ENCODE measurements around the gene DGCR8. TPM values are rescaled to one million over a fixed set of nuclear protein-coding genes. Genes with fewer than 3 reads are reported as not detected.
A peak's percentile ranks its signal among the peaks of the same experiment; 100 is the strongest.

Gene DGCR8
- total and polyA plus RNA-seq, 4 donors, result 13.2 to 38.4 (median 26.2) TPM

- Histone ChIP-seq H3K9me3 (ENCODE audit: control insufficient read depth in 4 of 4, insufficient read depth in 3 of 4, low read length in 3 of 4) (no peaks in the 10 kb centered on the region), H3K9ac (ENCODE audit: insufficient read depth in 1 of 2, low read length in 2 of 2) (no peak overlapping the region), H3K27me3 (ENCODE audit: control insufficient read depth in 3 of 3, insufficient read depth in 3 of 3, low read length in 2 of 3) (no peaks in the 10 kb centered on the region), H3K36me3 (ENCODE audit: control insufficient read depth in 4 of 4, insufficient read depth in 4 of 4, low read length in 4 of 4) (peaks cover 0 to 36% (median 3%) of the 10 kb centered on the region in 4 donors), H3K4me1 (ENCODE audit: control insufficient read depth in 5 of 5, insufficient read depth in 5 of 5, low read length in 5 of 5) (peaks cover 0 to 7% (median 0%) of the 10 kb centered on the region in 5 donors), H3K4me3 (no peak overlapping the region), H3K27ac (ENCODE audit: low read depth in 1 of 2, low read length in 1 of 2) (no peak overlapping the region)
- TF ChIP-seq, protein P1, sequence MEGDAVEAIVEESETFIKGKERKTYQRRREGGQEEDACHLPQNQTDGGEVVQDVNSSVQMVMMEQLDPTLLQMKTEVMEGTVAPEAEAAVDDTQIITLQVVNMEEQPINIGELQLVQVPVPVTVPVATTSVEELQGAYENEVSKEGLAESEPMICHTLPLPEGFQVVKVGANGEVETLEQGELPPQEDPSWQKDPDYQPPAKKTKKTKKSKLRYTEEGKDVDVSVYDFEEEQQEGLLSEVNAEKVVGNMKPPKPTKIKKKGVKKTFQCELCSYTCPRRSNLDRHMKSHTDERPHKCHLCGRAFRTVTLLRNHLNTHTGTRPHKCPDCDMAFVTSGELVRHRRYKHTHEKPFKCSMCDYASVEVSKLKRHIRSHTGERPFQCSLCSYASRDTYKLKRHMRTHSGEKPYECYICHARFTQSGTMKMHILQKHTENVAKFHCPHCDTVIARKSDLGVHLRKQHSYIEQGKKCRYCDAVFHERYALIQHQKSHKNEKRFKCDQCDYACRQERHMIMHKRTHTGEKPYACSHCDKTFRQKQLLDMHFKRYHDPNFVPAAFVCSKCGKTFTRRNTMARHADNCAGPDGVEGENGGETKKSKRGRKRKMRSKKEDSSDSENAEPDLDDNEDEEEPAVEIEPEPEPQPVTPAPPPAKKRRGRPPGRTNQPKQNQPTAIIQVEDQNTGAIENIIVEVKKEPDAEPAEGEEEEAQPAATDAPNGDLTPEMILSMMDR (IDR thresholded peaks at IDR 0.05; ENCODE audit: control extremely low read depth, extremely low read depth), result no peak
- 91 to 95% methylated on average over 15 of the region's 15 CpGs for WGBS, 2 donors
- no peak for DNase-seq
- ATAC-seq (ENCODE audit: insufficient read depth, low FRiP score), result no peak
Observed at GRCh38 chr22:20127318-20127868, 47.4 kb downstream of the DGCR8 start.

GRCh38 chr22:20127869-20128618 is 48.0 kb downstream of the DGCR8 start:
- Histone ChIP-seq H3K9ac (ENCODE audit: insufficient read depth in 1 of 2, low read length in 2 of 2) (no peak overlapping the region), H3K9me3 (ENCODE audit: control insufficient read depth in 4 of 4, insufficient read depth in 3 of 4, low read length in 3 of 4) (no peaks in the 10 kb centered on the region), H3K4me1 (ENCODE audit: control insufficient read depth in 5 of 5, insufficient read depth in 5 of 5, low read length in 5 of 5) (peaks cover 0 to 13% (median 5%) of the 10 kb centered on the region in 5 donors), H3K4me3 (no peak overlapping the region), H3K27me3 (ENCODE audit: control insufficient read depth in 3 of 3, insufficient read depth in 3 of 3, low read length in 2 of 3) (no peaks in the 10 kb centered on the region), H3K36me3 (ENCODE audit: control insufficient read depth in 4 of 4, insufficient read depth in 4 of 4, low read length in 4 of 4) (peaks cover 0 to 35% (median 3%) of the 10 kb centered on the region in 4 donors), H3K27ac (ENCODE audit: low read depth in 1 of 2, low read length in 1 of 2) (no peak overlapping the region)
- ATAC-seq (ENCODE audit: insufficient read depth, low FRiP score) (no peak), DNase-seq (no peak)
- WGBS, 2 donors, result 76 to 88% methylated on average over 17 of the region's 17 CpGs
- TF ChIP-seq, protein P1 (IDR thresholded peaks at IDR 0.05; ENCODE audit: control extremely low read depth, extremely low read depth), result no peak

DNA sequence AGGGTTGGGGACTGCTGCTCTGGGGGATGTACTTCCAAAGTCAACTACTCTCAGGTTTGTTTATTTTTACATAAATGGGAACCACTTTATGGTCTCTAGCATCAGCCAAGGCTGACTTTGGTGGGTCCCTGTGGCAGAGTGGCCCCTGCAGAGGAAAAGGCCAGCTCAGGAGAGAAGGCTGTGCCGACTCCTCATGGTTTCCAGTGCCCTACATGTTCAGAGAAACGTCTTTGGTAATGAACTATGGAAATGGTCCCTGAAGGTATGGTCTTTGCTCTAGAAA is 48.5 kb downstream of the DGCR8 start:
- Histone ChIP-seq H3K27me3 (ENCODE audit: control insufficient read depth in 3 of 3, insufficient read depth in 3 of 3, low read length in 2 of 3) (no peaks in the 10 kb centered on the region), H3K36me3 (ENCODE audit: control insufficient read depth in 4 of 4, insufficient read depth in 4 of 4, low read length in 4 of 4) (peaks cover 0 to 32% (median 3%) of the 10 kb centered on the region in 4 donors), H3K4me3 (no peak overlapping the region), H3K4me1 (ENCODE audit: control insufficient read depth in 5 of 5, insufficient read depth in 5 of 5, low read length in 5 of 5) (peaks cover 0 to 13% (median 5%) of the 10 kb centered on the region in 5 donors), H3K9ac (ENCODE audit: insufficient read depth in 1 of 2, low read length in 2 of 2) (no peak overlapping the region), H3K9me3 (ENCODE audit: control insufficient read depth in 4 of 4, insufficient read depth in 3 of 4, low read length in 3 of 4) (no peaks in the 10 kb centered on the region), H3K27ac (ENCODE audit: low read depth in 1 of 2, low read length in 1 of 2) (peak overlapping the region in 1 of 2 donors; percentile 23)
- WGBS, 2 donors, result 63 to 74% methylated on average over 2 of the region's 2 CpGs
- DNase-seq (no peak), ATAC-seq (ENCODE audit: insufficient read depth, low FRiP score) (no peak)
- TF ChIP-seq, protein P1 (IDR thresholded peaks at IDR 0.05; ENCODE audit: control extremely low read depth, extremely low read depth), result no peak

Measured in lung (tissue), 12 donors.